IPS-18a (cell line): ENCODE measurements around the gene CGB5.
"Not testable (repeated sequence)": the region's sequence is repeated elsewhere in the genome, so short reads cannot be mapped to it uniquely, and the experiment has no call there.

ENCODE experiments used
- H3K27ac ChIP-seq: one replicate; pipeline ENCODE4 v1.5.1; 2013; ENCODE audit warnings: low read length
- H3K27me3 ChIP-seq: one replicate; pipeline ENCODE4 v1.6.1; 2013; ENCODE audit warnings: mild to moderate bottlenecking, low read length; ENCODE audit not compliant: control insufficient read depth, insufficient read depth
- H3K36me3 ChIP-seq: one replicate; pipeline ENCODE4 v1.6.1; 2013; ENCODE audit warnings: low read depth, low read length; ENCODE audit not compliant: control insufficient read depth
- H3K4me1 ChIP-seq: one replicate; pipeline ENCODE4 v1.6.1; 2013; ENCODE audit warnings: low read depth, low read length; ENCODE audit not compliant: control insufficient read depth
- H3K4me3 ChIP-seq: one replicate; pipeline ENCODE4 v1.5.1; 2013; ENCODE audit warnings: low read length
- H3K9ac ChIP-seq: one replicate; pipeline ENCODE4 v1.6.1; 2013; ENCODE audit warnings: mild to moderate bottlenecking, low read length, moderate library complexity
- H3K9me3 ChIP-seq: one replicate; pipeline ENCODE4 v1.6.1; 2013; ENCODE audit warnings: low read depth, low read length; ENCODE audit not compliant: control insufficient read depth

The CGB5 gene

DNA sequence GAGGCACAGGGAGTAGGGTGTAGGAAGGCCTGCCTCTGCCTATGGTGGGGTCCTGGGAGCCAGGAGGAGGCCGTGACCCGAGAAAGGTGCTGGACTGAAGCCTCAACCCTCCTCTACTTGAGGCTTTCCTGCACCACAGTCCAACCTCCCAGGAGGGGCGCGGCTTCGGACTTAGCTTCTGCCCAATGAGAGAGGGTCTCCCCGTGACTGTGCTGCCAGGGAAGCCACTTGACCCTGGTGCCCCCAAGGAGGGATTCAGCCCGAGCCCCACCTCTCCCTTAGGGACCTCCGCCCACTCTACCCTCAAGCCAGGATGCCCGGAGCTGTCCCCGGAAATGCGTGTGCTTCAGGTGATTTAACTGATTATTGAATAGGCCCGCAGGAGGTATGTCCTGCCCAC, 5.4 kb downstream of the CGB5 start, which contains the start of gene CGB8:
TSS of gene CGB8 (minus strand) at position 101 of the 400 bp plus-strand sequence. CDS start 372 bp downstream, outside the sequence.
- H3K4me3 ChIP-seq, H3K4me1 ChIP-seq, H3K9ac ChIP-seq, H3K27ac ChIP-seq, H3K27me3 ChIP-seq, H3K36me3 ChIP-seq, H3K9me3 ChIP-seq: not testable (repeated sequence)

DNA sequence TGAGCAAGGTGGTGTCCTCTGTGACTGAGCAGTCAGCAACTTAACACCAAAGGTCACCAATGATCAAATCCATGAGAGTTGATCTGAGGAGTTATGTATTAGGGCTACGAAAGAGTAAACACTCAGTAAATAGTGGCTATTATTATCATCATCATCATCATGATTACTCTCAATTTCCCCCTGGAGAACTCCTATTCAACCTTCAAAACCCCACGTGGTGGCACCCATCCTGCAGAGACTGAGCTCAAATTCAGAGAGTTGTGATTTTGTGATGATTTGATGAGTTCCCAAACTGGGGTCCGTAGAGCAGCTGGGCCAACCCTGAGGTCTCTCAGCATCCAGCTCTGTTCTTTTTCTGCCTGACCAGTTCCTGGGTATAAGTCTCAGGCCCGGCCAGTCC, 6.2 kb downstream of the CGB5 start:
- not testable (repeated sequence) for H3K9me3 ChIP-seq, H3K36me3 ChIP-seq, H3K4me1 ChIP-seq, H3K27ac ChIP-seq, H3K27me3 ChIP-seq, H3K4me3 ChIP-seq, H3K9ac ChIP-seq

DNA sequence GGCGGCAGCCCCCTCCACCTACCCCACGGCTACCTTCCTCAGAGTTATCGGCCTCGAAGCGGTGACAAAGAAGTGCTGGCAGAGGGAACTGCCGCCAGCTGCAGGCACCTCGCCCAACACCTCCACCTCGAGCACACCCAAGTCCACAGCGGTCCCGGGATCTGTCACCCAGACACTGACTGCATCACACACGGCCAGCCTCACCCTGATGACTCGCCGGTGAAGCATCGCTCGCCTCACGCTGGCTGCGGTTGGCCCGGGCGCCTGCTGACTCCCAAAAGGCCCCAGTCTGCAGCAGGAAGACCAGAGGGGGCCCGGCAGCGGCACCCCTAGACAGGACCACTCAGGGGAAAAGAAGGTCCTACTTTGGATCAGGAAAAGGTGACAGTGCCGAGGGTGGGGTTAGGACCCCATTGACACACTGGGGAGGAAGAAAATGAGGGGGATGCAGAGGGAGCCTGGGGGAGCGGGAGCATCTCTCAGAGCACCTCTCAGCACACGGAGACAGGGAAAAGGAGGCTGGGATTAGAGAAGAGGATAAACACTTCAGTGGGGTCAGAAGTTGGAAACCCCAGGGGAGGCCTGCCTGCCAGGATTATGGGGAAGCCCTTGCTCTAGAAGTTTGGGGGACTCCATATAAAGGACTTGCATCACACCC, 6.9 kb downstream of the CGB5 start:
- not testable (repeated sequence) for H3K9ac ChIP-seq, H3K4me3 ChIP-seq, H3K27ac ChIP-seq

DNA sequence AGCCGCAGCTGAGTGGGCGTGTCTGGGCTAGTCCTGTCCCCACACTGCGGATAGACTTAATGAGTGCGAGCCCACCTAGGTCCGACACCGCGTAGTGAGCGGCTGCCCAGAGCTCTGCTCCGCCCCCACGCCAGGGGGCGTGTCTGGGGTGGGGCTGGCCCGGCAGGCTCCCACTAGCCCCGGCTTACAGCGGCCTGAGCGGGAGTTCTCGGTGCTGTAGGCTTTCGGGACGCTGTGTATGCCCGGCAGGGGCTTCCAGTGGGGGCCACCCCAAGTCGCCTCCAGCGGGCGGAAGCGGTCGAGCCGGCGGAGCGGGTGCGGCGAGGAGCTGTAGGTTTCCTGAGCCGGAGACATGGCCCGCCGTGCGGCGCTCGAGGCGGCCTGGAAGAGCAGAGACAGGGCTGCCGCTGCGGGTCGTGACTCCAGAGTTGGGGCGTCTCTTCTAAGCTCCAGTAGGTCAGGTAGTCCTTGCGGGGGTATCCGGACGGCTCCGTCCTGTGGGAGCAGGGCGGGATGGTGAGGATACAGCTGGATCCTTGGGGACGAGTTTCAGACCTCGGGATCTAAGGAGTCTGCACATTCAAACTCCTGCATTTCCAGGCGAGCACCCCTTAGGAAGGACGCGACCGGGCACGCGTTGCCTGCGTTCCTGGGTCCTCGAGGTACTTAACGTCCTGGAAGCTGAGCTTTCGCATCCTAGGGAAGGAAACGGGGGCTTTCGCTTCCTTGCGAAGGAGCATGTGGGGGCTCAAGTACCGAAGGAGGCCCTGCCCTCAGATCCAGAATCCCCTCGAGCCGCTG, 12.7 kb downstream of the CGB5 start:
- H3K4me3 ChIP-seq = peak overlapping the region; percentile 38
- peaks cover 53% of the 10 kb centered on the region for H3K27me3 ChIP-seq
- H3K27ac ChIP-seq = no peak overlapping the region
- no peak overlapping the region for H3K9ac ChIP-seq
- H3K9me3 ChIP-seq = no peaks in the 10 kb centered on the region
- H3K4me1 ChIP-seq = peaks cover 10% of the 10 kb centered on the region
- no peaks in the 10 kb centered on the region for H3K36me3 ChIP-seq

More for the DNA sequence above, 6.9 kb downstream of the CGB5 start:
- not testable (repeated sequence) for H3K36me3 ChIP-seq, H3K27me3 ChIP-seq, H3K9me3 ChIP-seq, H3K4me1 ChIP-seq

DNA sequence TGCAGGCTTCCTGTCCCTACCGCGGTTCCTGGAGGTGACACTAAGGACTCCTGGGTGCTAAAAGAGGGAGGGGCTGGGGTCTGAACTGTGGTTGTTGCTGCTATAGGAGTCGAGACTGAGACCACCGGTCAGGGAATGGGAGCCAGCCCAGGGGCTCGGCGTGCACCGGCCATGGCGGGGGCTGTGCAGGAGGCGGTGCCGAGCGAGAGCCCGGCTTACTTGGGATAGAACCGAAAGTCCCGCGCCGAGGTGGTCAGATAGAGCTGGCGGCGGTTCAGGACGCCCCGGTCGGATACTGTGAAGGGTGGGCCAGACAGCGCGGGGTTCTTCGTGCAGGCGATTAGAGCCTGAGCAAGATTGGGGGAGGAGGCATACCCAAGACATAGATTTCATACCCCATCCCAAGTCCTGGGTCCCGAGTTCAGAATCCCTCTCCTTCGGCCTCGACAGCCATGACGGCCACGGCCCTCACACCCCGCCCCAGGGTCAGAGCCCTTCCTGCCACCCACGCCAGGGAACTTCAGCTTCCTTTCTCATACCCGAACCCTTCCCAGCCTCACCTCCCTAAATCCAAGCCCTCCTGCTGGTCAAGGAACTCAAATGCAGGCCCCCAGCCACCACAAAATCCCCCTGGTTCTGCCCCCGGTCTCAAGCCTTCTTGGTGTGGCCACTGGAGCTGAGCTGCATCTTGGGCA, 13.4 kb downstream of the CGB5 start:
- not testable (repeated sequence) for H3K36me3 ChIP-seq, H3K9me3 ChIP-seq, H3K9ac ChIP-seq, H3K27ac ChIP-seq
- Histone ChIP-seq H3K27me3 (peaks cover 53% of the 10 kb centered on the region), H3K4me1 (peaks cover 10% of the 10 kb centered on the region), H3K4me3 (peak overlapping the region; percentile 38)

DNA sequence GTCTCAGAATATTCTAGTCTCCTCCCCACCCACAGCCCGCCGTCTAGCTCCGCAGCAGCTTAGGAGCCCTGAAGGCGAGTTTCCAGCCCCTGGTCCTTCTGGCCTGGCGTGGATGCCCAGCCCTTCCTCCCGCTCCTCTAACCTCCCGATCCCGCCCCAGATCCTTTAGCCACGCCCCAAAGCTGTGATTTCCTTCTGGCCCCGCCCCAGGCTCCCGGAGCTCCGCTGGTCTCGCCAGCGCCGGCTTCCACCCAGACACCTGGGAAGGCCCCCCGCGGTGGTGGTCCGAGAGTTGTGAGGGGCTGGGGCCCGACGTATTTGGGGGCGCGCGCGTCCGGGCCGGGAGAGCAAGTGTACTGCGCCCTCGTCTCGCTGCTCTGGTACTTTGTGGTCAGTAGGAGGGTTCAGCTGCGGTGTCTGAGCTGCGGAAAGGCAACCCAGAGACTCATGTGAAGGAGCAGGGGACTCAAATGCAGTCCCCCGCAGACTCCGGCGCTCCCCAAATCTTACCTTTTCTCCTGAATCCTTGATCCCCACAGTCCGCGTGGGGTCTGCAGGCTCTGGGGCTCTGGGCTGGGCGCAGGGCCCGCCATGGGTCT, 14.1 kb downstream of the CGB5 start, which contains the start of gene CGB7:
TSS of gene CGB7 (minus strand) at position 114 of the 599 bp plus-strand sequence. CDS start 2,374 bp downstream, outside the sequence.
- Histone ChIP-seq H3K27ac (no peak within 1 kb of the TSS), H3K4me1 (peaks cover 10% of the 10 kb centered on the region), H3K9me3 (no peaks in the 10 kb centered on the region), H3K9ac (no peak within 1 kb of the TSS), H3K36me3 (no peaks in the 10 kb centered on the region), H3K4me3 (peak within 1 kb of the TSS; percentile 38), H3K27me3 (peaks cover 53% of the 10 kb centered on the region)

DNA sequence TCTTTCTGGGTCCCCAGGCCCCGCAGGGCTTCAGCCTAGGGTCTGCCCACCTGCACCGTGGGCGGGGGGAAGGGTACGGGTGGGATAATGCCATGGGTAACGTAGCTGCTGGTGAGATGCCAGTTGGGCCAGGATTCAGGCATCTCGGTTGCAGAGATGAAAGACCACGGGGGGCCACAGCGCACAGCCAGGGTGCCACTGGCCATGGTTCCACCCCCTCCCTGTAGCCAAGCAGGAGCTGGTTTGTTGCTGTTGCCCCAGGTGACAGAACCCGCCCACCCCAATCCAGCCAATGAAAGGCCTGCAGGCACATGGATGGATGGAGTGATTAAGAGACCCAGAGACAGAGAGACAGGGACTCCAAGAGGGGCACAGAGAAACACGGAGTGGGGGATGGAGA, 14.9 kb downstream of the CGB5 start:
- H3K4me1 ChIP-seq = peaks cover 10% of the 10 kb centered on the region
- peaks cover 53% of the 10 kb centered on the region for H3K27me3 ChIP-seq
- no peak overlapping the region for H3K4me3 ChIP-seq
- no peaks in the 10 kb centered on the region for H3K36me3 ChIP-seq
- no peaks in the 10 kb centered on the region for H3K9me3 ChIP-seq
- H3K27ac ChIP-seq = no peak overlapping the region
- no peak overlapping the region for H3K9ac ChIP-seq

DNA sequence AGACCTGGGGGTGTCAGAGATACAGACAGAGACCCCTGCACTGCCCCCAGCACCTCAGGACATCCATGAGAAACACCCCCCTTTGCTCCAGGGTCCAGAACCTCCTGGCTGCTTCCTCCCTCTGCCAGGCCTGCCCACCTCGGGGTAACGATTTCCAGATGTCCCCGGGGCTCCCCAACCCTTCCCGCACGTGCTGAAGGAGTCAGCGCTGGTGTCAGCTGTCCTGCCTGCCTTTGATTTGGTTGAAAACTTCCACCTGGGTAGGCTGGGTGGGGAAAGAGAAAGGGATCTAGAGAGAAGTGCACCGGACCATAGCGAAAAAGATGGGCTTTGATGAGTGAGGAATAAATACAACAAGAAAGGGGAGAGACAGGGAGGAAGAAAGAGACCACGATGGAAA, 15.4 kb downstream of the CGB5 start:
- Histone ChIP-seq H3K36me3 (no peaks in the 10 kb centered on the region), H3K9ac (no peak overlapping the region), H3K27me3 (peaks cover 53% of the 10 kb centered on the region), H3K4me3 (no peak overlapping the region), H3K27ac (no peak overlapping the region), H3K9me3 (no peaks in the 10 kb centered on the region), H3K4me1 (peaks cover 10% of the 10 kb centered on the region)

DNA sequence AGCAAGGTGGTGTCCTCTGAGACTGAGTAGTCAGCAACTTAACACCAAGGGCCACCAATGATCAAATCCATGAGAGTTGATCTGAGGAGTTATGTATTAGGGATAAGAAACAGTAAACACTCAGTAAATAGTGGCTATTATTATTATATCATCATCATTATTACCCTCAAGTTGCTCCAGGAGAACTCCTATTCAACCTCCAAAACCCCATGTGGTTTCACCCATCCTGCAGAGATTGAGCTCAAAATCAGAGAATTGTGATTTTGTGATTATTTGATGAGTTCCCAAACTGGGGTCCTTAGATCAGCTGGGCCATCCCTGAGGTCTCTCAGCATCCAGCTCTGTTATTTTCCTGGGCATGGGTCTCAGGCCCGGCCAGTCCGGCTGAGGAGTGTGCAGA, 17.4 kb downstream of the CGB5 start:
- H3K4me1 ChIP-seq = peaks cover 20% of the 10 kb centered on the region
- no peak overlapping the region for H3K4me3 ChIP-seq
- H3K9ac ChIP-seq = no peak overlapping the region
- no peaks in the 10 kb centered on the region for H3K9me3 ChIP-seq
- H3K36me3 ChIP-seq = no peaks in the 10 kb centered on the region
- no peak overlapping the region for H3K27ac ChIP-seq
- peaks cover 49% of the 10 kb centered on the region for H3K27me3 ChIP-seq

DNA sequence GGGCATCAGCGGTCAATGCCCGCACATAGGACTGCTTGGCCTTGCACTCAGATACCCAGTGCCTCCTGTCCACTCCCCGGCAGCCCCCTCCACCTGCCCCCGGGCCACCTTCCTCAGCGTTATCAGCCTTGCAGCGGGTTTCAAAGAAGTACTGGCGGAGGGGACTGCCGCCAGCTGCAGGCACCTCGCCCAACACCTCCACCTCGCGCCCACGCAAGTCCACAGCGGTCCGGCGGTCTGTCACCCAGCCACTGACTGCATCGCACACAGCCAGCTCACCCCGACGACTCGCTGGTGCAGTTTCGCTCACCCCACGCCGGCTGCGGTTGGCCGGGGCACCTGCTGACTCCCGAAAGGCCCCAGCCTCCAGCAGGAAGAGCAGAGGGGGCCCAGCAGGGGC, 17.8 kb downstream of the CGB5 start:
- no peak overlapping the region for H3K27ac ChIP-seq
- H3K9me3 ChIP-seq = no peaks in the 10 kb centered on the region
- peaks cover 23% of the 10 kb centered on the region for H3K4me1 ChIP-seq
- no peak overlapping the region for H3K4me3 ChIP-seq
- H3K36me3 ChIP-seq = no peaks in the 10 kb centered on the region
- no peak overlapping the region for H3K9ac ChIP-seq
- peaks cover 49% of the 10 kb centered on the region for H3K27me3 ChIP-seq

DNA sequence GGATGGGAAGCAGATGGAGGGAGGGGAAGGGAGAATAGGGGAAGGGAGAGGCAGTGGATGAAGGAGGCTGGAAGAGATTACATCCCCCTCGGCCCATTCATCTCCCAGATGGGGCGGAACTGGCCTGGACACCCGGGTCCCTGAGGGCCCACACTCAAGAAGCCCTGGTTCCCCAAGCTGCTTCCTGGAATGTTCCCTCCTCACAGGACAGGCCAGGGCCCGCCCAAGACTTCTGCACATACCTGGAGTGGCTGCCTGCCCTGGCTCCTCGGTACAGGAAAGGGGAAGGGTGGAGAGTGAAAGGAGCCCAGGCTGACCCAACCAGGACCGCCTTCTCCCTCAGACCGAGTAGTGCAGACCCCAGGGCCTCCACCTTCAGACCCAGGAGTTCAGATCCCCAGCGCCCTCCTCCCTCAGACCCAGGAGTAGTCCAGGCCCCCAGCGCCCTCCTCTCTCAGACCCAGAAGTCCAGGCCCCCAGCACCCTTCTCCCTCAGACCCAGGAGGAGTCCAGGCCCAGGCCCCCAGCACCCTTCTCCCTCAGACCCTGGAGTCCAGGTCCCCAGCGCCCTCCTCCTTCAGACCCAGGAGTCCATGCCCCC, 20.5 kb downstream of the CGB5 start:
- peak overlapping the region; percentile 52 for H3K4me3 ChIP-seq
- H3K4me1 ChIP-seq = peaks cover 13% of the 10 kb centered on the region
- peaks cover 43% of the 10 kb centered on the region for H3K27me3 ChIP-seq
- no peaks in the 10 kb centered on the region for H3K9me3 ChIP-seq
- H3K9ac ChIP-seq = no peak overlapping the region
- no peak overlapping the region for H3K27ac ChIP-seq
- no peaks in the 10 kb centered on the region for H3K36me3 ChIP-seq
